ENCODE measurements around the gene SMG9.

The SMG9 gene

GRCh38 chr19:43784981-43785808 is 30.4 kb upstream of the SMG9 start:
- Histone ChIP-seq H3K23ac (ENCODE audit: low read length in 2 of 2) (no peak overlapping the region), H3K27ac (ENCODE audit: low read length, poor library complexity, severe bottlenecking) (peak overlapping the region; percentile 56), H3K4me3 (ENCODE audit: insufficient read depth in 1 of 2, low read depth in 1 of 2, low read length in 2 of 2) (peak overlapping the region in 1 of 2 experiments; percentile 62), H2BK5ac (ENCODE audit: low read depth, low read length, poor library complexity, severe bottlenecking) (no peak overlapping the region), H3K36me3 (ENCODE audit: control insufficient read depth in 1 of 2, insufficient read depth in 2 of 2, low read depth in 1 of 2, low read length in 2 of 2) (no peaks in the 10 kb centered on the region), H2AFZ (ENCODE audit: low read depth, low read length) (peak overlapping the region; percentile 83), H2BK120ac (ENCODE audit: low read depth, low read length) (peak overlapping the region; percentile 81), H3K4ac (ENCODE audit: low read depth in 1 of 2, low read length in 2 of 2) (peak overlapping the region in 1 of 2 experiments; percentile 57), H3K79me1 (replicated peaks; ENCODE audit: low read length, poor library complexity, severe bottlenecking) (no peaks in the 10 kb centered on the region), H3K18ac (ENCODE audit: low read depth in 1 of 2, low read length in 2 of 2) (peak overlapping the region; percentile 69 to 71), H2AK5ac (ENCODE audit: low read length, severe bottlenecking) (peak overlapping the region; percentile 47), H2BK15ac (ENCODE audit: low read depth, poor library complexity, severe bottlenecking) (peak overlapping the region; percentile 60), H4K8ac (ENCODE audit: low read length) (peak overlapping the region; percentile 33), H3K4me2 (ENCODE audit: low read length, poor library complexity, severe bottlenecking) (no peak overlapping the region), H3K14ac (ENCODE audit: low read length in 2 of 2) (no peak overlapping the region), H3K9ac (ENCODE audit: low read length) (peak overlapping the region; percentile 75), H4K91ac (ENCODE audit: low read length) (peak overlapping the region; percentile 58), H3K27me3 (ENCODE audit: control insufficient read depth in 1 of 2, insufficient read depth in 1 of 2, low read length in 2 of 2) (no peaks in the 10 kb centered on the region), H3K9me3 (ENCODE audit: control insufficient read depth, low read length) (no peaks in the 10 kb centered on the region), H3K4me1 (ENCODE audit: control insufficient read depth, insufficient read depth, low read depth, low read length) (peaks cover 29% of the 10 kb centered on the region), H2BK12ac (ENCODE audit: low read length in 2 of 2) (peak overlapping the region in 1 of 2 experiments; percentile 65)
- 19% methylated on average over 10 of the region's 10 CpGs for WGBS
- DNase-seq: peak; percentile 79

- peak overlapping the region; percentile 58 for H4K91ac ChIP-seq (ENCODE audit: low read length)
- WGBS: 58% methylated on average over 4 of the region's 4 CpGs
- peak overlapping the region; percentile 75 for H3K9ac ChIP-seq (ENCODE audit: low read length)
- peak overlapping the region in 1 of 2 experiments; percentile 43 for H3K4me3 ChIP-seq (ENCODE audit: insufficient read depth in 1 of 2, low read depth in 1 of 2, low read length in 2 of 2)
- H2AK5ac ChIP-seq (ENCODE audit: low read length, severe bottlenecking): peak overlapping the region; percentile 47
- H3K9me3 ChIP-seq (ENCODE audit: control insufficient read depth, low read length): no peaks in the 10 kb centered on the region
- H3K27ac ChIP-seq (ENCODE audit: low read length, poor library complexity, severe bottlenecking): peak overlapping the region; percentile 56
- H2AFZ ChIP-seq (ENCODE audit: low read depth, low read length): no peak overlapping the region
- H3K79me1 ChIP-seq (replicated peaks; ENCODE audit: low read length, poor library complexity, severe bottlenecking): no peaks in the 10 kb centered on the region
- peak overlapping the region; percentile 69 to 71 for H3K18ac ChIP-seq (ENCODE audit: low read depth in 1 of 2, low read length in 2 of 2)
- peak overlapping the region; percentile 60 for H2BK15ac ChIP-seq (ENCODE audit: low read depth, poor library complexity, severe bottlenecking)
- H2BK120ac ChIP-seq (ENCODE audit: low read depth, low read length): peak overlapping the region; percentile 81
- H3K4ac ChIP-seq (ENCODE audit: low read depth in 1 of 2, low read length in 2 of 2): no peak overlapping the region
- H3K14ac ChIP-seq (ENCODE audit: low read length in 2 of 2): no peak overlapping the region
- H2BK12ac ChIP-seq (ENCODE audit: low read length in 2 of 2): peak overlapping the region in 1 of 2 experiments; percentile 65
- H3K23ac ChIP-seq (ENCODE audit: low read length in 2 of 2): no peak overlapping the region
- H3K36me3 ChIP-seq (ENCODE audit: control insufficient read depth in 1 of 2, insufficient read depth in 2 of 2, low read depth in 1 of 2, low read length in 2 of 2): no peaks in the 10 kb centered on the region
- no peaks in the 10 kb centered on the region for H3K27me3 ChIP-seq (ENCODE audit: control insufficient read depth in 1 of 2, insufficient read depth in 1 of 2, low read length in 2 of 2)
- no peak overlapping the region for H2BK5ac ChIP-seq (ENCODE audit: low read depth, low read length, poor library complexity, severe bottlenecking)
- H4K8ac ChIP-seq (ENCODE audit: low read length): peak overlapping the region; percentile 69
- peak; percentile 88 for DNase-seq
- peaks cover 30% of the 10 kb centered on the region for H3K4me1 ChIP-seq (ENCODE audit: control insufficient read depth, insufficient read depth, low read depth, low read length)
- H3K4me2 ChIP-seq (ENCODE audit: low read length, poor library complexity, severe bottlenecking): peak overlapping the region; percentile 17
These were observed 29.6 kb upstream of the SMG9 start for GRCh38 chr19:43784241-43784980.

GRCh38 chr19:43783636-43784035 is 28.9 kb upstream of the SMG9 start:
- no peak overlapping the region for H4K8ac ChIP-seq (ENCODE audit: low read length)
- H3K9ac ChIP-seq (ENCODE audit: low read length): peak overlapping the region; percentile 75
- H3K4me3 ChIP-seq (ENCODE audit: insufficient read depth in 1 of 2, low read depth in 1 of 2, low read length in 2 of 2): no peak overlapping the region
- H3K4ac ChIP-seq (ENCODE audit: low read depth in 1 of 2, low read length in 2 of 2): no peak overlapping the region
- no peak overlapping the region for H3K23ac ChIP-seq (ENCODE audit: low read length in 2 of 2)
- H2BK15ac ChIP-seq (ENCODE audit: low read depth, poor library complexity, severe bottlenecking): no peak overlapping the region
- no peaks in the 10 kb centered on the region for H3K79me1 ChIP-seq (replicated peaks; ENCODE audit: low read length, poor library complexity, severe bottlenecking)
- H3K4me2 ChIP-seq (ENCODE audit: low read length, poor library complexity, severe bottlenecking): no peak overlapping the region
- H3K14ac ChIP-seq (ENCODE audit: low read length in 2 of 2): no peak overlapping the region
- no peak overlapping the region for H2BK12ac ChIP-seq (ENCODE audit: low read length in 2 of 2)
- H2AFZ ChIP-seq (ENCODE audit: low read depth, low read length): no peak overlapping the region
- no peak overlapping the region for H3K18ac ChIP-seq (ENCODE audit: low read depth in 1 of 2, low read length in 2 of 2)
- no peak overlapping the region for H3K27ac ChIP-seq (ENCODE audit: low read length, poor library complexity, severe bottlenecking)
- H3K9me3 ChIP-seq (ENCODE audit: control insufficient read depth, low read length): no peaks in the 10 kb centered on the region
- H4K91ac ChIP-seq (ENCODE audit: low read length): no peak overlapping the region
- H2BK120ac ChIP-seq (ENCODE audit: low read depth, low read length): no peak overlapping the region
- no peaks in the 10 kb centered on the region for H3K27me3 ChIP-seq (ENCODE audit: control insufficient read depth in 1 of 2, insufficient read depth in 1 of 2, low read length in 2 of 2)
- no peaks in the 10 kb centered on the region for H3K36me3 ChIP-seq (ENCODE audit: control insufficient read depth in 1 of 2, insufficient read depth in 2 of 2, low read depth in 1 of 2, low read length in 2 of 2)
- peak overlapping the region; percentile 18 for H2AK5ac ChIP-seq (ENCODE audit: low read length, severe bottlenecking)
- H3K4me1 ChIP-seq (ENCODE audit: control insufficient read depth, insufficient read depth, low read depth, low read length): peaks cover 35% of the 10 kb centered on the region
- no peak overlapping the region for H2BK5ac ChIP-seq (ENCODE audit: low read depth, low read length, poor library complexity, severe bottlenecking)
- no peak for DNase-seq
- 93% methylated on average over 8 of the region's 8 CpGs for WGBS

- no peaks in the 10 kb centered on the region for H3K36me3 ChIP-seq (ENCODE audit: control insufficient read depth in 1 of 2, insufficient read depth in 2 of 2, low read depth in 1 of 2, low read length in 2 of 2)
- no peak overlapping the region for H4K91ac ChIP-seq (ENCODE audit: low read length)
- no peak overlapping the region for H3K27ac ChIP-seq (ENCODE audit: low read length, poor library complexity, severe bottlenecking)
- DNase-seq: no peak
- no peak overlapping the region for H3K9ac ChIP-seq (ENCODE audit: low read length)
- H2BK5ac ChIP-seq (ENCODE audit: low read depth, low read length, poor library complexity, severe bottlenecking): no peak overlapping the region
- H3K27me3 ChIP-seq (ENCODE audit: control insufficient read depth in 1 of 2, insufficient read depth in 1 of 2, low read length in 2 of 2): no peaks in the 10 kb centered on the region
- 94% methylated on average over 24 of the region's 24 CpGs for WGBS
- H2BK120ac ChIP-seq (ENCODE audit: low read depth, low read length): no peak overlapping the region
- peak overlapping the region in 1 of 2 experiments; percentile 62 for H3K18ac ChIP-seq (ENCODE audit: low read depth in 1 of 2, low read length in 2 of 2)
- H4K8ac ChIP-seq (ENCODE audit: low read length): no peak overlapping the region
- no peak overlapping the region for H2AK5ac ChIP-seq (ENCODE audit: low read length, severe bottlenecking)
- peak overlapping the region in 1 of 2 experiments; percentile 8 for H2BK12ac ChIP-seq (ENCODE audit: low read length in 2 of 2)
- no peak overlapping the region for H3K23ac ChIP-seq (ENCODE audit: low read length in 2 of 2)
- no peaks in the 10 kb centered on the region for H3K9me3 ChIP-seq (ENCODE audit: control insufficient read depth, low read length)
- no peak overlapping the region for H2AFZ ChIP-seq (ENCODE audit: low read depth, low read length)
- no peaks in the 10 kb centered on the region for H3K79me1 ChIP-seq (replicated peaks; ENCODE audit: low read length, poor library complexity, severe bottlenecking)
- H3K4me1 ChIP-seq (ENCODE audit: control insufficient read depth, insufficient read depth, low read depth, low read length): peaks cover 37% of the 10 kb centered on the region
- no peak overlapping the region for H3K4me2 ChIP-seq (ENCODE audit: low read length, poor library complexity, severe bottlenecking)
- no peak overlapping the region for H2BK15ac ChIP-seq (ENCODE audit: low read depth, poor library complexity, severe bottlenecking)
- peak overlapping the region in 1 of 2 experiments; percentile 24 for H3K4me3 ChIP-seq (ENCODE audit: insufficient read depth in 1 of 2, low read depth in 1 of 2, low read length in 2 of 2)
- H3K4ac ChIP-seq (ENCODE audit: low read depth in 1 of 2, low read length in 2 of 2): no peak overlapping the region
- peak overlapping the region in 1 of 2 experiments; percentile 5 for H3K14ac ChIP-seq (ENCODE audit: low read length in 2 of 2)
These were observed 28.0 kb upstream of the SMG9 start for GRCh38 chr19:43782689-43783231.

Measured in mesenchymal stem cell (in vitro differentiated cells and primary cell).